ENCODE data around the gene TM9SF4. TPM values are rescaled to one million over a fixed set of nuclear protein-coding genes. Genes with fewer than 3 reads are reported as not detected.
"Not testable (repeated sequence)": the region's sequence is repeated elsewhere in the genome, so short reads cannot be mapped to it uniquely, and the experiment has no call there.

TM9SF4 gene
- polyA plus RNA-seq, 3 donors, result 65.3 to 68.8 (median 68.7) TPM

DNA sequence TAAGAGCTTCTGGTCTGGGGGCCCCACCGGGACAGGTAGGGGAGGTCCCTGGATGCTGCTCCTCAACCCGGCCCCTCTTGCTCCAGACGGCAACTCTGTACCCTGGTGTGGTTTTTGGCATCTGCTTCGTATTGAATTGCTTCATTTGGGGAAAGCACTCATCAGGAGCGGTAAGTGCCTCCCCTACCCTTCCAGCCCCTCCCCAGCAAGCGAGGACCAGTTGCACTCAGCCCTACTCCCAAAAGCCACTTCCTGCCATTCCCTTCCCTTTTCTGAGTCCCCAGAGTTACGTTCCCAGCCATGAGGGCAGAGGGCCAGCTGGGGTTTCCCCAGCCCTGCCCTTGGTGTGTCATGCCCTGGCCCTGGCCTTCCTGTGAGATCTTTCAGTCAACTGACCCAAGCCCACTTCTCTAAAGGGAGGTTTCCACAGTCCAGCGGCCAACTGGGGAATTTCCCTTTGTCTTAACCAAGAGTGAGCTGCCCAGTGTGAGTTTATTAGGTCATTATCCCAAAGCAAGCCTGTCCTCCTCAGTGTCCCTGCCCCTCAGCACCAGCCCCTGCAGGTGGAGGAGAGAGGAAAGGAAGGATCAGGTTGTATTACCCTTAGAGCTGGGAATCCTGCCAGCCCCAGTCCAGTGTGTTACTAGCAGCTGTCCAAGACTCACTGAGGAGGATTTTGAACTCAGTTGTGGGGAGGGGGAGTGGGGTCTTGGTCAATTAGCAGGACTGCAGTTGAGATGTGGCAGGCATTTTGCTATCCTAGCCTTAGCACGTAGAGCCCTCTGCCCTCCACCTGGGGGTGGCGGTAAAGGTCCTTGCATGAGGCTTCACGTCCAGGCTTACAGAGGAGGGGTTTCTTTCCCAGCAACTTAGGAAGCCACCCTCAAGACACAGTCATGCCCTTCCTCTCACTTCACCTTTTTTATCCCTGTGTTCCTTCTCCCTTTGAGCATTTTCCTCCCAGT, 45.8 kb downstream of the TM9SF4 start:
- DNase-seq (ENCODE audit: low read depth in 3 of 3, low spot score in 2 of 3), result peak; percentile 16 to 54 (median 42)

GRCh38 chr20:32157611-32158010, 48.1 kb downstream of the TM9SF4 start:
- DNase-seq (ENCODE audit: low read depth in 3 of 3, low spot score in 2 of 3), result no peak

- no peak for DNase-seq (ENCODE audit: low read depth in 3 of 3, low spot score in 2 of 3)
Observed at GRCh38 chr20:32158351-32158750, 48.8 kb downstream of the TM9SF4 start.

DNA sequence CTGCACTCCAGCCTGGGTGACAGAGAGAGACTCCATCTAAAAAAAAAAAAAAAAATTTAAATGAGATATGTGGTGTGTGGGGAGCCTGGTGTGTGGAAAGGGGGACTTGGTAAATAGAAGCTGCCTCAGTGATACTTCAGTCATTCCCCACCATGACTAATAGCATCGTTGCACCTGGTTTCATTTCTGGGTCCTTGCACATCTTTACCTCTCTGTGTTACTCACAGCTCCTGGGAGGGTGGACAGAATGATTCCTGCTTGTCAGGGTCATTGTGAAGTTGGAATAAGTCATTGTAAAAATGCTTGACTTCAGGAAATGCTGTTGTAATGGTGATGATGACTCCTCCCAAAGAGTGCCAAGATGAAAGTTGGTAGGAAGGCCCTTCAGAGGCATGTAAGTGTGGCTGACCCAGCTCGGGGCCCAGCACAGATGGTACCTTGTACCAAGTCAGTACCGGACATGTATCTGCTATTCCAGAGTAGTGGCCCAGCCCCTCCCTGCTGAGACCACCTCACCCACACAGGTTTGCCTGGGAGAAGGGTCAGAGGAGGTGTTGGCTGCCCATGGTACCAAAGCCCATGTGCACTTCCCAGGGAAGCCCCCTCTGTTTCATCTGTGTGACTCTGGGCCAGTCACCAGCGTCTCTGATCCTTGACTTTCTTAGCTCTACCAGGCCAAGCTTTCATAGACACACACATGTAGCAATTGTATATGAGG, 49.6 kb downstream of the TM9SF4 start:
- no peak for DNase-seq (ENCODE audit: low read depth in 3 of 3, low spot score in 2 of 3)

GRCh38 chr20:32159766-32160221, 50.3 kb downstream of the TM9SF4 start:
- DNase-seq (ENCODE audit: low read depth in 3 of 3, low spot score in 2 of 3), result no peak

DNA sequence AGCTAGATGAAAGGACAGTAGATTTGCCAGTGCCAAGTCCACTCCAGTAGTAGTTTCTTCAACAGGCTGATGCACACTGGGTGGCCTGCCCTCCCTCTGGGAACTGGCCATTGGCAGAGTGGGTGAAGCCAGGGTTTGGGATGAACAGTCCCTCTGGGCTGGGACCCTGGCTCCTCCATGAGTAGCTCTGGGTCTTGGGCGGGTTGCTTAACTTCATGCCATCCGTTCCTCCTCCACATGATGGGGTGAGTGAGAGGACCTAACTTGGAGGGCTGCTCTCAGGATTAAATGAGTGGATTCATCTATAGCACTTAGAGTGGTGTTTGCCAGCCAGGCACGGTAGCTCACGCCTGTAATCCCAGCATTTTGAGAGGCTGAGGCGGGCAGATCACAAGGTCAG, 50.8 kb downstream of the TM9SF4 start:
- DNase-seq (ENCODE audit: low read depth in 3 of 3, low spot score in 2 of 3), result no peak

DNA sequence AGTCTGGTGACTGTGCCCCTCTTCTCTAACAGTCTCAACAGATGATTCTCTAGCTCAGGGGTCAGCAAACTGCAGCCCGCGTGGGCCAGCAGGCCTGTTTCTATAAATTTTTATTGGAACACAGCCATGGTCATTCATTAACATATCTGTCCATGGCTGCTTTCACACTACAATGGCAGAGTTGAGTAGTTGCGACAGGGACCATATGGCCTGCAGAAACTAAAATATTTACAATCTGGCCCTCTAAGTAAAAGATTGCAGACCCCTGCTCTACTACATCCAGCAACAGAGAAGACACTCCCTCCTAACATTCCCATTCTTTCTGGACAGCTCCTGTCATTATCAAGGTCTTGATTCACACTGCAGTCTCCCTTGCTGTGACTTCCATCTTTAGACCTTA, 52.8 kb downstream of the TM9SF4 start:
- DNase-seq (ENCODE audit: low read depth in 3 of 3, low spot score in 2 of 3), result no peak

- DNase-seq (ENCODE audit: low read depth in 3 of 3, low spot score in 2 of 3), result no peak
Observed at GRCh38 chr20:32163951-32164350, 54.4 kb downstream of the TM9SF4 start.

- DNase-seq (ENCODE audit: low read depth in 3 of 3, low spot score in 2 of 3), result no peak
Observed at GRCh38 chr20:32164984-32165735, 55.6 kb downstream of the TM9SF4 start.

- no peak for DNase-seq (ENCODE audit: low read depth in 3 of 3, low spot score in 2 of 3)
Observed at GRCh38 chr20:32165836-32166545, 56.5 kb downstream of the TM9SF4 start.

- no peak for DNase-seq (ENCODE audit: low read depth in 3 of 3, low spot score in 2 of 3)
Observed at GRCh38 chr20:32167552-32167951, 58.0 kb downstream of the TM9SF4 start.

DNA sequence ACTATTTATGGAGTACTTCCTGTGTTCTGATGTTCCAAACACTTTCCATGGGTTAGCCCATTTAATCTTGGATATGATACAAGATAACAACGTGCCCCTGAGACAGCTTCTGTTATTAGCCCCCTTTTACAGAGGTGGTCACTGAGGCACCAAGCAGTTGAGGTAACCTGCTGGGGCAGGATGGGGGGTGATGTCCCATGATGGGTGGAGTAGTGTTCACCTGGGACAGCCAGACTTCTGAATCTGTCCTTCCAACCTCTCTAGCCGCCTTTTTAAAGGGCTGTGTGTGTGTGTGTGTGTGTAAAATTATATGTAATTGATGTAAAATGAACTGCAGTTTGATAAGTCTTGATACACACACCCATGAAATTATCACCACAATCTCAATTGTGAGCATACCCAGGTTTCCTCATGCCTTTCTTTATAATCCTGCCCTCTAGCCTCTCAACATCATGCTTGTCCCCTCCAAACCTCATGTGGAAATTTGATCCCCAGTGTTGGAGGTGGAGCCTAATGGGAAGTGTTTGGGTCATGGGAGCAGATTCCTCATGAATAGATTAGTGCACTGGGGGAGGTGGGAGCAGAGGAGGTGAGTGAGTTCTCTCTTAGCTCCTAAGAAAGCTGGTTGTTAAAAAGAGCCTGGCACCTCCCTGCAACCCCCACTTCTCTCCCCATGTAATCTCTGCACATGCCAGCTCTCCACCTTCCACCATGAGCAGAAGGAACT, 58.8 kb downstream of the TM9SF4 start:
- DNase-seq (ENCODE audit: low read depth in 3 of 3, low spot score in 2 of 3), result no peak

GRCh38 chr20:32177696-32178095, 68.2 kb downstream of the TM9SF4 start:
- not testable (repeated sequence) for DNase-seq (ENCODE audit: low read depth in 3 of 3, low spot score in 2 of 3)

DNA sequence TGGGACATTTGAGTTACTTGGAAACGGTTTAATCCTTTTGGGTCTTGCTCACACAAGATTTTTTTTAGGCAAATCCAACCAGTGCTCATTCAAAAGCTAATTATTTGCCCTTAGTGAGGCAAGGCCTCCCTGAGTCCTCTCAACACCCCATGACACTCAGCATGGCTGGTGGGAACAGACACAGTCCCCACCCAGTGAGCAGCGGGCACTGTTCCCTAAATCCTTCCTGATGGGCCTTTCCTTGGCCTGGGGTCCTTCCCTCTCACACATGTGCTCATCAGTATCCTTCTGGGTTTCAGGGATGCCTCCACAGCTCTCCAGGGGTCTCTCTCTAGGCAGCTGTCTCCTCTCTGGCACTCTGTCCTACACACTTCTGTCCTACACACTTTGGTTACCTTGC, 70.0 kb downstream of the TM9SF4 start:
- no peak for DNase-seq (ENCODE audit: low read depth in 3 of 3, low spot score in 2 of 3)

GRCh38 chr20:32179934-32180333, 70.4 kb downstream of the TM9SF4 start:
- no peak for DNase-seq (ENCODE audit: low read depth in 3 of 3, low spot score in 2 of 3)

GRCh38 chr20:32181606-32182005, 72.1 kb downstream of the TM9SF4 start:
- no peak for DNase-seq (ENCODE audit: low read depth in 3 of 3, low spot score in 2 of 3)

- DNase-seq (ENCODE audit: low read depth in 3 of 3, low spot score in 2 of 3), result no peak
Observed at GRCh38 chr20:32183947-32184635, 74.6 kb downstream of the TM9SF4 start.

DNA sequence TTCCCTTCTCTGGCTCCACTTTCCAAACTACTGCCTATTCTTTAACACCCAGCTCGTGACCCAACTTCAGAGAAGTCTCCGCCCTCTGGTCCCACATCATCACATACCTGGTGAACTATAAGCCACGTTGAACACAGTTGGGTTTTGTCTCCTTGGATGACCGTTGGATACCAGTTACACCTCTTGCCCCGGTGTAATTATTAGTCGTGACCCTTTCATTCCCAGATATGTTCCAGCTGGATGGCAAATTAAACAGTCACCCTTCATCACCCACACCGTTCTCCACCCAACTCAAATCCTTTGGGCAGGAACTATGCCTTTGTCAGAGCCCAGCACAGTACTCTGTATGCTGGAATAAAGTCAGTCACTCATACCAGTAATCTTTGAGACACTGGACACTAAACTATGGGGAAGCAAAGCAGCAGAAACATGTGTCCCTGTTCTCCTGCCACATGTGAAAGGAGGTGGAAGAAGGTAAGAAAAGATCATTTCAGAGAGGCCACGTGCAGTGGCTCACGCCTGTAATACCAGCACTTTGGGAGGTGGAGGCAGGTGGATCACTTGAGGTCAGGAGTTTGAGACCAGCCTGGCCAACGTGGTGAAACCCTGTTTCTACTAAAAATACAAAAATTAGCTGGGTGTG, 75.6 kb downstream of the TM9SF4 start:
- no peak for DNase-seq (ENCODE audit: low read depth in 3 of 3, low spot score in 2 of 3)

- no peak for DNase-seq (ENCODE audit: low read depth in 3 of 3, low spot score in 2 of 3)
Observed at GRCh38 chr20:32186506-32186905, 77.0 kb downstream of the TM9SF4 start.

All from right renal cortex interstitium (tissue), 3 donors.